Measurements from ENCODE around the gene TPRA1.
A peak's percentile ranks its signal among the peaks of the same experiment; 100 is the strongest.

Gene TPRA1

GRCh38 chr3:127552038-127552437 lies 38.5 kb downstream of the TPRA1 start:
- DNase-seq, result no peak

GRCh38 chr3:127551178-127551577 lies 39.4 kb downstream of the TPRA1 start:
- no peak for DNase-seq

GRCh38 chr3:127550468-127551157 lies 39.9 kb downstream of the TPRA1 start:
- DNase-seq, result no peak

- no peak for DNase-seq
Measured at GRCh38 chr3:127549826-127550467, 40.6 kb downstream of the TPRA1 start.

GRCh38 chr3:127547761-127548605 lies 42.5 kb downstream of the TPRA1 start:
- peak; percentile 20 for DNase-seq

- DNase-seq, result no peak
Measured at GRCh38 chr3:127546970-127547733, 43.4 kb downstream of the TPRA1 start.

- no peak for DNase-seq
Measured at GRCh38 chr3:127546554-127546953, 44.0 kb downstream of the TPRA1 start.

GRCh38 chr3:127545711-127546457 lies 44.6 kb downstream of the TPRA1 start:
- DNase-seq, result no peak

- no peak for DNase-seq
Measured at GRCh38 chr3:127545216-127545615, 45.3 kb downstream of the TPRA1 start.

GRCh38 chr3:127544803-127545201 lies 45.7 kb downstream of the TPRA1 start:
- no peak for DNase-seq

- DNase-seq, result peak; percentile 29
Measured at GRCh38 chr3:127544192-127544802, 46.2 kb downstream of the TPRA1 start.

- no peak for DNase-seq
Measured at GRCh38 chr3:127543441-127543840, 47.1 kb downstream of the TPRA1 start.

GRCh38 chr3:127542441-127542952 lies 48.0 kb downstream of the TPRA1 start:
- DNase-seq, result peak; percentile 22

- no peak for DNase-seq
Measured at GRCh38 chr3:127541320-127541719, 49.2 kb downstream of the TPRA1 start.

- DNase-seq, result no peak
Measured at GRCh38 chr3:127539366-127540060, 51.0 kb downstream of the TPRA1 start.

- no peak for DNase-seq
Measured at GRCh38 chr3:127538569-127538968, 52.0 kb downstream of the TPRA1 start.

- DNase-seq, result peak; percentile 14
Measured at GRCh38 chr3:127536830-127537812, 53.4 kb downstream of the TPRA1 start.

- DNase-seq, result peak; percentile 9
Measured at GRCh38 chr3:127535901-127536829, 54.4 kb downstream of the TPRA1 start.
